Measurements from ENCODE around the gene GPR21. TPM values are rescaled to one million over a fixed set of nuclear protein-coding genes. Genes with fewer than 3 reads are reported as not detected.

The GPR21 gene
- total and polyA plus RNA-seq, 2 of the 13 experiments (the other 11 are each of a cell fraction or from before 2014, with no cell fraction given): 0.29 to 0.32 TPM

GRCh38 chr9:123011878-123012528 is 21.5 kb upstream of the GPR21 start (continued):
- TF ChIP-seq ZBTB40 (IDR thresholded peaks at IDR 0.05): no peak
- TF ChIP-seq ZBTB40 (CRISPR knock-in tag; IDR thresholded peaks at IDR 0.05): no peak
- TF ChIP-seq HNF1B (CRISPR knock-in tag; IDR thresholded peaks at IDR 0.05): no peak
- TF ChIP-seq CCAR2 (optimal IDR thresholded peaks at IDR 0.05; ENCODE audit: low read depth, low read length): no peak
- no peak for TF ChIP-seq MED13 (CRISPR knock-in tag; IDR thresholded peaks at IDR 0.05)
- no peak for TF ChIP-seq E2F2 (CRISPR knock-in tag; IDR thresholded peaks at IDR 0.05; ENCODE audit: borderline replicate concordance)
- TF ChIP-seq ASH2L (IDR thresholded peaks at IDR 0.05; ENCODE audit: insufficient read length, low read depth, low read length): no peak
- TF ChIP-seq ZNF839 (CRISPR knock-in tag; IDR thresholded peaks at IDR 0.05; ENCODE audit: borderline replicate concordance): no peak
- no peak for TF ChIP-seq ZNF878 (CRISPR knock-in tag; IDR thresholded peaks at IDR 0.05)
- no peak for TF ChIP-seq HDAC1 (CRISPR knock-in tag; IDR thresholded peaks at IDR 0.05)
- no peak for TF ChIP-seq ZFX (CRISPR knock-in tag; IDR thresholded peaks at IDR 0.05; ENCODE audit: low read depth)
- TF ChIP-seq POGZ (CRISPR knock-in tag; IDR thresholded peaks at IDR 0.05): no peak
- no peak for TF ChIP-seq ZNF205 (CRISPR knock-in tag; IDR thresholded peaks at IDR 0.05)
- TF ChIP-seq ZNF124 (CRISPR knock-in tag; IDR thresholded peaks at IDR 0.05): no peak
- peak; percentile 65; the same call in 1 of the 2 replicates for TF ChIP-seq HOXA5 (CRISPR knock-in tag; IDR thresholded peaks at IDR 0.05)
- TF ChIP-seq ZMAT5 (CRISPR knock-in tag; IDR thresholded peaks at IDR 0.05; ENCODE audit: borderline replicate concordance, low read depth): no peak
- no peak for TF ChIP-seq KDM5A (IDR thresholded peaks at IDR 0.05; ENCODE audit: borderline replicate concordance, low read length)
- no peak for TF ChIP-seq DDIT3 (CRISPR knock-in tag; IDR thresholded peaks at IDR 0.05)
